ENCODE measurements around the gene DPP9. TPM values are rescaled to one million over a fixed set of nuclear protein-coding genes. Genes with fewer than 3 reads are reported as not detected.
A peak's percentile ranks its signal among the peaks of the same experiment; 100 is the strongest.

The DPP9 gene
- total and polyA plus RNA-seq, 2 of the 13 experiments (the other 11 are each of a cell fraction or from before 2014, with no cell fraction given), result 8.4 to 25.8 TPM

GRCh38 chr19:4687396-4687795, 36.2 kb downstream of the DPP9 start (continued):
- no peak for TF ChIP-seq KLF15 (CRISPR knock-in tag; IDR thresholded peaks at IDR 0.05; ENCODE audit: borderline replicate concordance)
- TF ChIP-seq ZNF503 (CRISPR knock-in tag; IDR thresholded peaks at IDR 0.05), result no peak
- TF ChIP-seq HOXA3 (CRISPR knock-in tag; IDR thresholded peaks at IDR 0.05), result no peak
- no peak for TF ChIP-seq ZNF772 (CRISPR knock-in tag; IDR thresholded peaks at IDR 0.05)
- no peak for TF ChIP-seq ZEB1 (IDR thresholded peaks at IDR 0.05; ENCODE audit: insufficient replicate concordance, low read depth)
- no peak for TF ChIP-seq ELK4 (CRISPR knock-in tag; IDR thresholded peaks at IDR 0.05; ENCODE audit: borderline replicate concordance)
- no peak for TF ChIP-seq ZNF335 (CRISPR knock-in tag; IDR thresholded peaks at IDR 0.05)
- no peak for TF ChIP-seq FIP1L1 (IDR thresholded peaks at IDR 0.05; ENCODE audit: borderline replicate concordance, insufficient read depth, low read depth, low read length)
- TF ChIP-seq SALL1 (CRISPR knock-in tag; IDR thresholded peaks at IDR 0.05), result peak; percentile 8; the same call in 1 of the 2 replicates
- TF ChIP-seq ZFP90 (CRISPR knock-in tag; IDR thresholded peaks at IDR 0.05; ENCODE audit: borderline replicate concordance), result no peak
- no peak for TF ChIP-seq HCFC1 (IDR thresholded peaks at IDR 0.05; ENCODE audit: low read depth, low read length)
- no peak for TF ChIP-seq ZMAT3 (CRISPR knock-in tag; conservative IDR thresholded peaks at IDR 0.05)
- TF ChIP-seq CEBPG (CRISPR knock-in tag; IDR thresholded peaks at IDR 0.05), result no peak
- 0 out of 2 replicates have a peak, but pooled peaks have one; percentile 40 for TF ChIP-seq BORCS8-MEF2B (CRISPR knock-in tag; IDR thresholded peaks at IDR 0.05)
- TF ChIP-seq TBX2 (CRISPR knock-in tag; IDR thresholded peaks at IDR 0.05; ENCODE audit: borderline replicate concordance), result peak; percentile 42; the same call in 1 of the 2 replicates
- no peak for TF ChIP-seq CENPBD1 (CRISPR knock-in tag; IDR thresholded peaks at IDR 0.05; ENCODE audit: borderline replicate concordance, low read depth)
- no peak for TF ChIP-seq SNAPC5 (CRISPR knock-in tag; IDR thresholded peaks at IDR 0.05; ENCODE audit: borderline replicate concordance)
- no peak for TF ChIP-seq SUZ12 (IDR thresholded peaks at IDR 0.05; ENCODE audit: low read depth, low read length)
- TF ChIP-seq NFE2 (CRISPR knock-in tag; IDR thresholded peaks at IDR 0.05), result no peak
- no peak for TF ChIP-seq ZNF672 (CRISPR knock-in tag; IDR thresholded peaks at IDR 0.05)
- TF ChIP-seq HINFP (CRISPR knock-in tag; IDR thresholded peaks at IDR 0.05; ENCODE audit: low read depth), result no peak
- no peak for TF ChIP-seq ZNF446 (CRISPR knock-in tag; IDR thresholded peaks at IDR 0.05)
- TF ChIP-seq ARNTL (CRISPR knock-in tag; IDR thresholded peaks at IDR 0.05), result no peak
- TF ChIP-seq TBX3 (IDR thresholded peaks at IDR 0.05; ENCODE audit: borderline replicate concordance), result no peak
- TF ChIP-seq ZFX (CRISPR knock-in tag; IDR thresholded peaks at IDR 0.05; ENCODE audit: low read depth), result peak; percentile 22; the same call in 1 of the 2 replicates
- TF ChIP-seq ZBTB38 (CRISPR knock-in tag; IDR thresholded peaks at IDR 0.05), result peak; percentile 81
